ENCODE data around the gene GARNL3.

- TF ChIP-seq, protein P1, sequence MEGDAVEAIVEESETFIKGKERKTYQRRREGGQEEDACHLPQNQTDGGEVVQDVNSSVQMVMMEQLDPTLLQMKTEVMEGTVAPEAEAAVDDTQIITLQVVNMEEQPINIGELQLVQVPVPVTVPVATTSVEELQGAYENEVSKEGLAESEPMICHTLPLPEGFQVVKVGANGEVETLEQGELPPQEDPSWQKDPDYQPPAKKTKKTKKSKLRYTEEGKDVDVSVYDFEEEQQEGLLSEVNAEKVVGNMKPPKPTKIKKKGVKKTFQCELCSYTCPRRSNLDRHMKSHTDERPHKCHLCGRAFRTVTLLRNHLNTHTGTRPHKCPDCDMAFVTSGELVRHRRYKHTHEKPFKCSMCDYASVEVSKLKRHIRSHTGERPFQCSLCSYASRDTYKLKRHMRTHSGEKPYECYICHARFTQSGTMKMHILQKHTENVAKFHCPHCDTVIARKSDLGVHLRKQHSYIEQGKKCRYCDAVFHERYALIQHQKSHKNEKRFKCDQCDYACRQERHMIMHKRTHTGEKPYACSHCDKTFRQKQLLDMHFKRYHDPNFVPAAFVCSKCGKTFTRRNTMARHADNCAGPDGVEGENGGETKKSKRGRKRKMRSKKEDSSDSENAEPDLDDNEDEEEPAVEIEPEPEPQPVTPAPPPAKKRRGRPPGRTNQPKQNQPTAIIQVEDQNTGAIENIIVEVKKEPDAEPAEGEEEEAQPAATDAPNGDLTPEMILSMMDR (conservative IDR thresholded peaks at IDR 0.05; ENCODE audit: low read depth, low read length) = no peak
- no peak for TF ChIP-seq EZH2 (IDR thresholded peaks at IDR 0.05; ENCODE audit: low read length, unreplicated experiment)
Observed at GRCh38 chr9:127428348-127428747, 163.8 kb downstream of the GARNL3 start.

All from PC-3 (cell line).